Stimulated activated CD8-positive, alpha-beta memory T cell treated with anti-CD3 and anti-CD28 coated beads, Interleukin-4, amount 100 ng/mL, for 4 hours (primary cell): ENCODE data around the gene PRKN.

Experiments
- DNase-seq, 2 donors: peaks; one replicate each; pipeline ENCODE4 v3.0.0-alpha.2; 2020; ENCODE audit warnings: low read depth in 2 of 2, low spot score in 1 of 2

The PRKN gene

GRCh38 chr6:161586887-161587286 lies 1140.7 kb downstream of the PRKN start:
- DNase-seq = no peak

- DNase-seq = no peak
Measured at GRCh38 chr6:161584621-161585340, 1142.8 kb downstream of the PRKN start.

- no peak for DNase-seq
Measured at GRCh38 chr6:161584051-161584450, 1143.5 kb downstream of the PRKN start.

- DNase-seq = no peak
Measured at GRCh38 chr6:161583584-161583983, 1144.0 kb downstream of the PRKN start.

- DNase-seq = no peak
Measured at GRCh38 chr6:161578478-161578877, 1149.1 kb downstream of the PRKN start.

GRCh38 chr6:161575523-161576254 lies 1151.9 kb downstream of the PRKN start:
- DNase-seq = no peak

GRCh38 chr6:161568885-161569456 lies 1158.6 kb downstream of the PRKN start:
- DNase-seq = no peak

GRCh38 chr6:161564952-161565351 lies 1162.6 kb downstream of the PRKN start:
- DNase-seq = no peak

- no peak for DNase-seq
Measured at GRCh38 chr6:161561908-161562307, 1165.7 kb downstream of the PRKN start.

GRCh38 chr6:161557333-161558107 lies 1170.0 kb downstream of the PRKN start:
- no peak for DNase-seq

- DNase-seq = no peak
Measured at GRCh38 chr6:161554883-161555282, 1172.7 kb downstream of the PRKN start.

- DNase-seq = no peak
Measured at GRCh38 chr6:161549977-161550655, 1177.5 kb downstream of the PRKN start.

- no peak for DNase-seq
Measured at GRCh38 chr6:161548713-161549296, 1178.8 kb downstream of the PRKN start.

- DNase-seq = no peak
Measured at GRCh38 chr6:161547617-161548016, 1179.9 kb downstream of the PRKN start.

GRCh38 chr6:161546632-161547031 lies 1180.9 kb downstream of the PRKN start:
- DNase-seq = no peak

GRCh38 chr6:161545741-161546140 lies 1181.8 kb downstream of the PRKN start:
- no peak for DNase-seq

GRCh38 chr6:161544801-161545480 lies 1182.6 kb downstream of the PRKN start:
- DNase-seq = no peak

GRCh38 chr6:161543684-161544309 lies 1183.8 kb downstream of the PRKN start:
- DNase-seq = no peak

GRCh38 chr6:161542346-161542980 lies 1185.1 kb downstream of the PRKN start:
- DNase-seq = no peak
